GM12892 (cell line): ENCODE results near the gene PKDREJ.

Experiments
- POLR2A ChIP-seq: IDR thresholded peaks from 2 replicates; pipeline ENCODE4 v1.6.1; 2011; ENCODE audit warnings: low read depth, low read length, control low read depth
- POLR2AphosphoS5 ChIP-seq: IDR thresholded peaks from 2 replicates; pipeline ENCODE4 v1.6.1; 2011; ENCODE audit warnings: low read depth, low read length, control low read depth

- TF ChIP-seq POLR2A (no peak), POLR2AphosphoS5 (no peak)
Observed at GRCh38 chr22:46292173-46292572, 29.0 kb upstream of the PKDREJ start.
